HepG2 (cell line): ENCODE data around the gene TTLL12. TPM values are rescaled to one million over a fixed set of nuclear protein-coding genes. Genes with fewer than 3 reads are reported as not detected.

Source experiments
- ATAC-seq: fragments of 200-7000 bp; cut with Tn5 transposase; 3 replicates; pipeline ENCODE4 v1.9.1; 2020; ENCODE audit warnings: mild to moderate bottlenecking, moderate library complexity
- BruUV-seq: library from RNA; stranded (reverse); fragments of 400-500 nt; replicated peaks from 2 replicates; lab custom pipeline; 2021; lab: Mats Ljungman, UMichigan
- CTCF ChIA-PET: fragments of 300-600 bp; formaldehyde crosslinking; extraction: SDS; loops from one replicate; lab custom pipeline; 2021; ENCODE audit warnings: low total read pairs, inconsistent platforms, low intra/inter-chr PET ratio; lab: Yijun Ruan, JAX
- POLR2A ChIA-PET: fragments of 350-600 bp; sonication (Branson Sonifier 250); formaldehyde crosslinking; loops from one replicate; lab custom pipeline; 2020; ENCODE audit warnings: antibody characterized with exemption, inconsistent platforms; lab: Yijun Ruan, JAX
- DNase-seq: peaks from one replicate; pipeline ENCODE4 v3.0.0-alpha.2; 2015; ENCODE audit warnings: low spot score
- FAIRE-seq: peaks from 3 replicates; lab custom pipeline; 2011; peaks lifted over from hg19 to GRCh38; lab: Jason Lieb, UNC
- H2AFZ ChIP-seq: one replicate; pipeline ENCODE4 v1.6.1; 2011; ENCODE audit warnings: low read length, inconsistent platforms
- H3K27ac ChIP-seq: fragments of 300-600 bp; 3 replicates; pipeline ENCODE4 v1.8.0; 2011; ENCODE audit warnings: mixed run types, mild to moderate bottlenecking, mixed read lengths, low read length, inconsistent platforms; ENCODE audit not compliant: insufficient read depth; ENCODE audit errors: extremely low read length
- H3K27me3 ChIP-seq, 2 experiments: fragments of 200-600 bp in 1 of 2; 2 replicates in 1 of 2; 3 replicates in 1 of 2; pipeline versions ENCODE4 v1.6.0 to v1.8.0; 2011; ENCODE audit warnings: low read length in 2 of 2, mild to moderate bottlenecking in 2 of 2, moderate library complexity in 2 of 2, inconsistent platforms in 1 of 2; ENCODE audit not compliant: insufficient read depth in 2 of 2, control insufficient read depth in 1 of 2
- H3K36me3 ChIP-seq, 2 experiments: fragments of 200-600 bp in 1 of 2; replicated peaks in 1 of 2; 2 replicates in 1 of 2; 3 replicates in 1 of 2; pipeline versions ENCODE4 v1.5.1 to v1.8.0; 2011; ENCODE audit warnings: low read length in 2 of 2, inconsistent platforms in 1 of 2; ENCODE audit not compliant: insufficient read depth in 2 of 2, control insufficient read depth in 1 of 2
- H3K4me1 ChIP-seq: 2 replicates; pipeline ENCODE4 v1.5.1; 2012; ENCODE audit warnings: low read length, inconsistent platforms; ENCODE audit not compliant: insufficient read depth
- H3K4me2 ChIP-seq: 2 replicates; pipeline ENCODE4 v1.6.0; 2011; ENCODE audit warnings: low read depth, low read length, inconsistent platforms
- H3K4me3 ChIP-seq, 3 experiments: fragments of 200-600 bp in 1 of 3; sonication (generic), shearing (Covaris generic) in 1 of 3; replicated peaks in 1 of 3; 2 replicates each; pipeline ENCODE4 v1.5.1; 2011 to 2016; ENCODE audit warnings: low read length in 3 of 3, inconsistent platforms in 2 of 3, low read depth in 2 of 3, mild to moderate bottlenecking in 2 of 3, control low read depth in 1 of 3, mixed read lengths in 1 of 3; ENCODE audit not compliant: insufficient read depth in 1 of 3
- H3K79me2 ChIP-seq: one replicate; pipeline ENCODE4 v1.6.1; 2011; ENCODE audit warnings: low read length, inconsistent platforms; ENCODE audit not compliant: insufficient read depth
- H3K9ac ChIP-seq: 2 replicates; pipeline ENCODE4 v1.6.0; 2011; ENCODE audit warnings: mild to moderate bottlenecking, low read depth, low read length, inconsistent platforms; ENCODE audit not compliant: insufficient read depth
- H3K9me3 ChIP-seq: 2 replicates; pipeline ENCODE4 v1.5.1; 2012; ENCODE audit warnings: mild to moderate bottlenecking, low read length
- H4K20me1 ChIP-seq: 2 replicates; pipeline ENCODE4 v1.6.0; 2011; ENCODE audit warnings: inconsistent platforms, mild to moderate bottlenecking, low read length, moderate library complexity; ENCODE audit not compliant: insufficient read depth
- AGO1 ChIP-seq: fragments of 200-400 bp; formaldehyde crosslinking; IDR thresholded peaks from 2 replicates; pipeline ENCODE4 v1.6.1; 2017; ENCODE audit warnings: mild to moderate bottlenecking, low read depth, low read length, moderate library complexity; ENCODE audit not compliant: poor library complexity, severe bottlenecking
- CEBPG ChIP-seq: IDR thresholded peaks from 2 replicates; pipeline ENCODE4 v1.6.1; 2016
- FLYWCH1 ChIP-seq: sonication (generic); formaldehyde crosslinking; IDR thresholded peaks from 2 replicates; pipeline ENCODE4 v1.8.1; 2023; ENCODE audit warnings: mild to moderate bottlenecking, missing genetic modification reagents
- GATAD2A ChIP-seq: IDR thresholded peaks from 2 replicates; pipeline ENCODE4 v1.6.1; 2016
- HOXA7 ChIP-seq: sonication (generic); formaldehyde crosslinking; IDR thresholded peaks from 2 replicates; pipeline ENCODE4 v1.8.1; 2022; ENCODE audit warnings: mild to moderate bottlenecking, missing genetic modification reagents, moderate library complexity
- MAFF ChIP-seq: IDR thresholded peaks from 2 replicates; pipeline ENCODE4 v1.6.1; 2011; ENCODE audit warnings: low read depth, low read length, improper control_type of control experiment
- MATR3 ChIP-seq: sonication (generic); formaldehyde crosslinking; IDR thresholded peaks from 2 replicates; pipeline ENCODE4 v1.4.0; 2020; ENCODE audit warnings: missing genetic modification reagents
- MTF2 ChIP-seq: sonication (generic); formaldehyde crosslinking; IDR thresholded peaks from 2 replicates; pipeline ENCODE4 v1.5.0; 2020; ENCODE audit warnings: missing genetic modification reagents, borderline replicate concordance
- NFIB ChIP-seq: sonication (generic); formaldehyde crosslinking; IDR thresholded peaks from 2 replicates; pipeline ENCODE4 v1.9.0; 2021; ENCODE audit warnings: missing genetic modification reagents, mild to moderate bottlenecking, borderline replicate concordance
- RELA ChIP-seq: sonication (generic); formaldehyde crosslinking; IDR thresholded peaks from 2 replicates; pipeline ENCODE4 v1.4.0; 2020; ENCODE audit warnings: missing genetic modification reagents
- RFXANK ChIP-seq: IDR thresholded peaks from 2 replicates; pipeline ENCODE4 v1.6.1; 2016
- SYNCRIP ChIP-seq: fragments of 200-400 bp; formaldehyde crosslinking; IDR thresholded peaks from 2 replicates; pipeline ENCODE4 v1.6.1; 2018; ENCODE audit warnings: mild to moderate bottlenecking, low read depth, low read length; ENCODE audit not compliant: insufficient read depth
- ZMAT5 ChIP-seq: sonication (generic); formaldehyde crosslinking; IDR thresholded peaks from 2 replicates; pipeline ENCODE4 v1.5.0; 2020; ENCODE audit warnings: mild to moderate bottlenecking, low read depth, missing genetic modification reagents, borderline replicate concordance
- ZNF235 ChIP-seq: sonication (generic); formaldehyde crosslinking; IDR thresholded peaks from 2 replicates; pipeline ENCODE4 v1.8.1; 2023; ENCODE audit warnings: mild to moderate bottlenecking, missing genetic modification reagents, borderline replicate concordance
- ZNF354B ChIP-seq: sonication (generic); formaldehyde crosslinking; IDR thresholded peaks from 2 replicates; pipeline ENCODE4 v1.8.0; 2022; ENCODE audit warnings: mild to moderate bottlenecking, missing genetic modification reagents
- ZNF609 ChIP-seq: sonication (generic); formaldehyde crosslinking; IDR thresholded peaks from 2 replicates; pipeline ENCODE4 v1.4.0; 2020; ENCODE audit warnings: mild to moderate bottlenecking, missing genetic modification reagents, borderline replicate concordance
- ZNF839 ChIP-seq: sonication (generic); formaldehyde crosslinking; IDR thresholded peaks from 2 replicates; pipeline ENCODE4 v1.4.0; 2020; ENCODE audit warnings: missing genetic modification reagents, mild to moderate bottlenecking, borderline replicate concordance
- WGBS: methylation state at CpG from one replicate; pipeline ENCODE4 v1.1.6; 2017; ENCODE audit warnings: low lambda C conversion rate; 5-methylcytosine and 5-hydroxymethylcytosine counted together
- in situ Hi-C: cut with HindIII; loops from 2 replicates; pipeline ENCODE4 v1.10.0; 2017; ENCODE audit warnings: low pct_unique_long_range_greater_than_20kb; ENCODE audit not compliant: extremely low pct_ligation_motif_present
- intact Hi-C: fragments of 100-400 bp; cut with micrococcal nuclease; formaldehyde crosslinking; loops from one replicate; pipeline ENCODE4 v1.10.0; 2022; ENCODE audit not compliant: unreplicated experiment
- polyA plus RNA-seq, 8 experiments: library from polyadenylated mRNA; depleted of rRNA in 3 of 8; stranded (reverse) in 7 of 8; unstranded in 1 of 8; fragments of >200 nt; fragmentation: Illumina TruSeq in 4 of 8; extraction: Trizol in 4 of 8; gene quantifications; 2 replicates each; pipeline versions ENCODE4 v1.2.1 to v1.2.3, GENCODE V29; 2011 to 2016; ENCODE audit warnings: low read depth in 4 of 8, missing spikeins in 1 of 8, mixed read lengths in 1 of 8; ENCODE audit not compliant: insufficient read depth in 1 of 8
- total RNA-seq, 5 experiments: library from RNA; depleted of rRNA; stranded (reverse); fragments of >200 nt; fragmentation: Illumina TruSeq; extraction: Trizol; gene quantifications; 2 replicates each; pipeline ENCODE4 v1.2.3, GENCODE V29; 2016; ENCODE audit warnings: low read depth in 1 of 5

TTLL12 gene
- total and polyA plus RNA-seq, 2 of the 13 experiments (the other 11 are each of a cell fraction or from before 2014, with no cell fraction given), result 11.9 to 38.1 TPM

- H4K20me1 ChIP-seq, result no peaks in the 10 kb centered on the region
- DNase-seq (no peak), FAIRE-seq (no peak), ATAC-seq (no peak)
- H3K27ac ChIP-seq, result no peak overlapping the region
- H3K36me3 ChIP-seq, result no peaks in the 10 kb centered on the region
- no peaks in the 10 kb centered on the region for H3K9me3 ChIP-seq
- H2AFZ ChIP-seq, result no peak overlapping the region
- no TSS peak for BruUV-seq
- in situ Hi-C loops (no loop called here), intact Hi-C loops (no loop called here)
- peaks cover 12 to 51% of the 10 kb centered on the region in 2 experiments; a peak in 4 of 5 replicates for H3K27me3 ChIP-seq
- peaks cover under 1% of the 10 kb centered on the region; the same call in 1 of the 2 replicates for H3K4me1 ChIP-seq
- H3K79me2 ChIP-seq, result no peaks in the 10 kb centered on the region
- H3K9ac ChIP-seq, result no peak overlapping the region
- WGBS, result 5% methylated on average over 11 of the region's 26 CpGs
- ChIA-PET POLR2A (interaction anchor here (1.7 kb wide), 1 partner anchor 21 kb away, joined by 5 read pairs; the partner anchor contains the start of gene TTLL12), CTCF (no interaction called here)
- H3K4me2 ChIP-seq, result no peak overlapping the region
- H3K4me3 ChIP-seq, result no peak overlapping the region
- TF ChIP-seq ZNF839, result no peak
- no peak for TF ChIP-seq MTF2 (CRISPR knock-in tag)
- TF ChIP-seq HOXA7 (CRISPR knock-in tag), result no peak
- no peak for TF ChIP-seq ZMAT5 (CRISPR knock-in tag)
- no peak for TF ChIP-seq MATR3 (CRISPR knock-in tag)
- no peak for TF ChIP-seq RELA
- no peak for TF ChIP-seq FLYWCH1
- TF ChIP-seq NFIB, result no peak
- no peak for TF ChIP-seq MAFF
- no peak for TF ChIP-seq RFXANK (CRISPR knock-in tag)
- TF ChIP-seq SYNCRIP, result no peak
- no peak for TF ChIP-seq ZNF354B
- no peak for TF ChIP-seq CEBPG (CRISPR knock-in tag)
- no peak for TF ChIP-seq ZNF609 (CRISPR knock-in tag)
- no peak for TF ChIP-seq GATAD2A (CRISPR knock-in tag)
- no peak for TF ChIP-seq AGO1
- no peak for TF ChIP-seq ZNF235
Measured at GRCh38 chr22:43207849-43208702, 21.1 kb upstream of the TTLL12 start.
